ENCODE measurements around the gene NFIL3. TPM values are rescaled to one million over a fixed set of nuclear protein-coding genes. Genes with fewer than 3 reads are reported as not detected.

Gene NFIL3
- total RNA-seq, 2 donors from 2014 or later = 11.4 to 12.9 TPM

GRCh38 chr9:91420501-91421127 lies 3.0 kb downstream of the NFIL3 start:
- Histone ChIP-seq H3K36me3 (replicated peaks in 1 of 2; ENCODE audit: insufficient read depth in 1 of 2, low read depth in 2 of 2) (no peaks in the 10 kb centered on the region), H3K9me3 (no peaks in the 10 kb centered on the region), H3K4me1 (peaks cover 58% of the 10 kb centered on the region), H3K4me3 (peak overlapping the region; percentile 6 to 24), H3K27me3 (no peaks in the 10 kb centered on the region), H3K27ac (peak overlapping the region; percentile 93 to 98 (median 98))
- intact Hi-C loops (cut with DNase I) = no loop called here
- ATAC-seq (no peak), DNase-seq (no peak)
- 22 to 25% methylated on average over 15 to 16 of the region's 16 CpGs for WGBS, 2 donors
- no peak for TF ChIP-seq CTCF (IDR thresholded peaks at IDR 0.05)
- no peak for TF ChIP-seq POLR2A (IDR thresholded peaks at IDR 0.05)

- peaks cover 50% of the 10 kb centered on the region for H3K4me1 ChIP-seq
- ATAC-seq (no peak), DNase-seq (peak; percentile 48 to 87 (median 68))
- peak in 1 of 3 donors; percentile 32 for TF ChIP-seq POLR2A (IDR thresholded peaks at IDR 0.05)
- TF ChIP-seq CTCF (IDR thresholded peaks at IDR 0.05) = no peak
- no peaks in the 10 kb centered on the region for H3K9me3 ChIP-seq
- H3K27ac ChIP-seq = peak overlapping the region; percentile 11 to 98 (median 61)
- H3K36me3 ChIP-seq (replicated peaks in 1 of 2; ENCODE audit: insufficient read depth in 1 of 2, low read depth in 2 of 2) = no peaks in the 10 kb centered on the region
- no peak overlapping the region for H3K4me3 ChIP-seq
- H3K27me3 ChIP-seq = no peaks in the 10 kb centered on the region
- WGBS, 2 donors = 38 to 44% methylated on average over 10 of the region's 10 CpGs
- intact Hi-C loops (cut with DNase I) = no loop called here
Measured at GRCh38 chr9:91419222-91420191, 4.1 kb downstream of the NFIL3 start.

- DNase-seq (no peak), ATAC-seq (no peak)
- H3K27ac ChIP-seq = peak overlapping the region in 1 of 4 donors; percentile 69
- H3K27me3 ChIP-seq = no peaks in the 10 kb centered on the region
- TF ChIP-seq CTCF (IDR thresholded peaks at IDR 0.05) (no peak), POLR2A (IDR thresholded peaks at IDR 0.05) (no peak)
- no peaks in the 10 kb centered on the region for H3K9me3 ChIP-seq
- H3K4me1 ChIP-seq = peaks cover 49% of the 10 kb centered on the region
- intact Hi-C loops (cut with DNase I) = no loop called here
- no peaks in the 10 kb centered on the region for H3K36me3 ChIP-seq (replicated peaks in 1 of 2; ENCODE audit: insufficient read depth in 1 of 2, low read depth in 2 of 2)
- no peak overlapping the region for H3K4me3 ChIP-seq
Measured at GRCh38 chr9:91418215-91418610, 5.4 kb downstream of the NFIL3 start.

- Histone ChIP-seq H3K27ac (no peak overlapping the region), H3K4me1 (peaks cover 49% of the 10 kb centered on the region), H3K36me3 (replicated peaks in 1 of 2; ENCODE audit: insufficient read depth in 1 of 2, low read depth in 2 of 2) (no peaks in the 10 kb centered on the region), H3K9me3 (no peaks in the 10 kb centered on the region), H3K4me3 (no peak overlapping the region), H3K27me3 (no peaks in the 10 kb centered on the region)
- TF ChIP-seq POLR2A (IDR thresholded peaks at IDR 0.05) = no peak
- TF ChIP-seq CTCF (IDR thresholded peaks at IDR 0.05) = no peak
- 42 to 44% methylated on average over 9 of the region's 9 CpGs for WGBS, 2 donors
- ATAC-seq = no peak
- intact Hi-C loops (cut with DNase I) = no loop called here
- no peak for DNase-seq
Measured at GRCh38 chr9:91417602-91418214, 5.9 kb downstream of the NFIL3 start.
